HEK293 (cell line): ENCODE results near the gene GALNT9.
"Not testable (repeated sequence)": the region's sequence is repeated elsewhere in the genome, so short reads cannot be mapped to it uniquely, and the experiment has no call there.

Experiments
- CTCF ChIA-PET: fragments of 350-600 bp; formaldehyde crosslinking; extraction: SDS; loops from one replicate; lab custom pipeline; 2021; ENCODE audit warnings: antibody characterized with exemption; lab: Yijun Ruan, JAX
- POLR2A ChIA-PET: fragments of 300-600 bp; formaldehyde crosslinking; extraction: SDS; loops from one replicate; lab custom pipeline; 2020; ENCODE audit warnings: antibody characterized with exemption, inconsistent platforms; lab: Yijun Ruan, JAX
- H3K27ac ChIP-seq: fragments of 200-500 bp; sonication (Bioruptor generic); 2 replicates; pipeline ENCODE4 v1.5.1; 2014; ENCODE audit warnings: low read depth, low read length, control low read depth, inconsistent platforms; ENCODE audit errors: extremely low read depth
- H3K36me3 ChIP-seq, 2 experiments: fragments of 200-500 bp in 1 of 2; sonication (Bioruptor generic) in 1 of 2; 1 replicate in 1 of 2; 2 replicates in 1 of 2; pipeline ENCODE4 v1.5.1; 2014 to 2017; ENCODE audit warnings: inconsistent platforms in 2 of 2, low read length in 2 of 2; ENCODE audit not compliant: control insufficient read depth in 2 of 2, insufficient read depth in 1 of 2
- H3K4me1 ChIP-seq: fragments of 200-500 bp; sonication (Bioruptor generic); 2 replicates; pipeline ENCODE4 v1.5.1; 2014; ENCODE audit warnings: mild to moderate bottlenecking, low read length, inconsistent platforms; ENCODE audit not compliant: control insufficient read depth, insufficient read depth
- H3K4me3 ChIP-seq: 2 replicates; pipeline ENCODE4 v1.5.1; 2011; ENCODE audit warnings: low read depth, mild to moderate bottlenecking, control low read depth, low read length, moderate library complexity
- H3K9me3 ChIP-seq: fragments of 200-500 bp; sonication (Bioruptor generic); 2 replicates; pipeline ENCODE4 v1.5.1; 2014; ENCODE audit warnings: low read depth, low read length, inconsistent platforms; ENCODE audit not compliant: control insufficient read depth, insufficient read depth
- EGR2 ChIP-seq: fragments of 450-650 bp; formaldehyde crosslinking; IDR thresholded peaks from 2 replicates; pipeline ENCODE4 v1.5.1; 2016; ENCODE audit warnings: low read depth, missing biosample characterization, missing genetic modification characterization
- FEZF1 ChIP-seq: fragments of 450-650 bp; formaldehyde crosslinking; IDR thresholded peaks from 2 replicates; pipeline ENCODE4 v1.5.1; 2016; ENCODE audit warnings: missing biosample characterization, missing genetic modification characterization
- GLIS2 ChIP-seq: fragments of 450-650 bp; formaldehyde crosslinking; IDR thresholded peaks from 2 replicates; pipeline ENCODE4 v1.5.1; 2016; ENCODE audit warnings: missing biosample characterization, missing genetic modification characterization
- IKZF3 ChIP-seq: fragments of 450-650 bp; IDR thresholded peaks from 2 replicates; pipeline ENCODE4 v1.5.0; 2018; ENCODE audit warnings: missing biosample characterization, mild to moderate bottlenecking, missing genetic modification characterization, moderate library complexity
- KLF8 ChIP-seq: fragments of 450-650 bp; formaldehyde crosslinking; IDR thresholded peaks from 2 replicates; pipeline ENCODE4 v1.5.1; 2016; ENCODE audit warnings: missing biosample characterization, missing genetic modification characterization
- SP7 ChIP-seq: fragments of 450-650 bp; formaldehyde crosslinking; IDR thresholded peaks from 2 replicates; pipeline ENCODE4 v1.5.1; 2016; ENCODE audit warnings: missing biosample characterization, missing genetic modification characterization
- ZBTB44 ChIP-seq: fragments of 450-650 bp; IDR thresholded peaks from 2 replicates; pipeline ENCODE4 v1.5.1; 2018; ENCODE audit warnings: missing biosample characterization, mild to moderate bottlenecking, missing genetic modification characterization
- ZFP69B ChIP-seq: fragments of 450-650 bp; formaldehyde crosslinking; IDR thresholded peaks from 2 replicates; pipeline ENCODE4 v1.5.1; 2016; ENCODE audit warnings: missing biosample characterization, missing genetic modification characterization
- ZNF23 ChIP-seq: fragments of 450-650 bp; formaldehyde crosslinking; IDR thresholded peaks from 2 replicates; pipeline ENCODE4 v1.5.1; 2016; ENCODE audit warnings: missing biosample characterization, missing genetic modification characterization, borderline replicate concordance
- ZNF341 ChIP-seq: fragments of 450-650 bp; formaldehyde crosslinking; IDR thresholded peaks from 2 replicates; pipeline ENCODE4; 2016; ENCODE audit warnings: low read depth, missing biosample characterization, missing genetic modification characterization
- ZNF530 ChIP-seq: fragments of 450-650 bp; formaldehyde crosslinking; IDR thresholded peaks from 2 replicates; pipeline ENCODE4 v1.5.1; 2016; ENCODE audit warnings: low read depth, missing biosample characterization, missing genetic modification characterization
- ZNF544 ChIP-seq: fragments of 450-650 bp; formaldehyde crosslinking; IDR thresholded peaks from 2 replicates; pipeline ENCODE4 v1.5.0; 2017; ENCODE audit warnings: missing biosample characterization, missing genetic modification characterization
- ZNF548 ChIP-seq: fragments of 450-650 bp; formaldehyde crosslinking; IDR thresholded peaks from 2 replicates; pipeline ENCODE4 v1.5.1; 2016; ENCODE audit warnings: missing biosample characterization, missing genetic modification characterization
- ZNF621 ChIP-seq: fragments of 450-650 bp; formaldehyde crosslinking; IDR thresholded peaks from 2 replicates; pipeline ENCODE4 v1.5.1; 2017; ENCODE audit warnings: missing biosample characterization, missing genetic modification characterization
- ZNF645 ChIP-seq: fragments of 450-650 bp; formaldehyde crosslinking; IDR thresholded peaks from 2 replicates; pipeline ENCODE4; 2016; ENCODE audit warnings: missing biosample characterization, missing genetic modification characterization
- ZNF791 ChIP-seq: fragments of 450-650 bp; formaldehyde crosslinking; IDR thresholded peaks from 2 replicates; pipeline ENCODE4 v1.5.1; 2016; ENCODE audit warnings: missing biosample characterization, missing genetic modification characterization
- ZNF837 ChIP-seq: fragments of 450-650 bp; formaldehyde crosslinking; IDR thresholded peaks from 2 replicates; pipeline ENCODE4 v1.5.1; 2016; ENCODE audit warnings: missing biosample characterization, missing genetic modification characterization

GALNT9 gene

GRCh38 chr12:132152411-132152821 lies 177.0 kb downstream of the GALNT9 start (continued):
- TF ChIP-seq ZNF645 (tag by site-specific recombination) (no peak), ZNF791 (no peak)
- TF ChIP-seq, all 188 proteins: peak for 1

GRCh38 chr12:132151766-132152410 lies 177.5 kb downstream of the GALNT9 start:
- ChIA-PET POLR2A (interaction anchor here (0.5 to 0.7 kb wide), 2 partner anchors 144 to 289 kb away, joined by 3 to 4 read pairs; no protein-coding TSS in a partner anchor), CTCF (interaction anchor here (1.1 kb wide), 2 partner anchors 262 to 265 kb away, joined by 3 read pairs; no protein-coding TSS in a partner anchor)
- TF ChIP-seq GLIS2 (tag by site-specific recombination) (peak; percentile 35), ZNF23 (tag by site-specific recombination) (no peak), ZNF530 (tag by site-specific recombination) (no peak)

GRCh38 chr12:132151145-132151765 lies 178.1 kb downstream of the GALNT9 start:
- H3K4me3 ChIP-seq = no peak overlapping the region
- peaks cover 6 to 43% of the 10 kb centered on the region in 2 experiments; a peak in 2 of 3 replicates for H3K36me3 ChIP-seq
- no peak for TF ChIP-seq IKZF3 (tag by site-specific recombination)
- no peak for TF ChIP-seq ZNF341 (tag by site-specific recombination)
- no peak for TF ChIP-seq KLF8
- no peak for TF ChIP-seq FEZF1 (tag by site-specific recombination)
- TF ChIP-seq ZNF548 = no peak
- TF ChIP-seq SP7 (tag by site-specific recombination) = no peak
- TF ChIP-seq, all 188 proteins: peak for 0
- no peaks in the 10 kb centered on the region for H3K9me3 ChIP-seq
- H3K4me1 ChIP-seq = no peaks in the 10 kb centered on the region
- CTCF ChIA-PET = interaction anchor here (0.7 to 1.1 kb wide), 3 partner anchors 9 to 265 kb away, joined by 3 read pairs; no protein-coding TSS in a partner anchor
- H3K27ac ChIP-seq = no peak overlapping the region
- POLR2A ChIA-PET = interaction anchor here (0.5 kb wide), 1 partner anchor 290 kb away, joined by 3 read pairs; no protein-coding TSS in a partner anchor

More at GRCh38 chr12:132151766-132152410, 177.5 kb downstream of the GALNT9 start:
- Histone ChIP-seq H3K4me1 (no peaks in the 10 kb centered on the region), H3K36me3 (peaks cover 10 to 43% of the 10 kb centered on the region in 2 experiments; a peak in 2 of 3 replicates), H3K27ac (no peak overlapping the region), H3K4me3 (no peak overlapping the region), H3K9me3 (no peaks in the 10 kb centered on the region)

- CTCF ChIA-PET = interaction anchor here (0.7 kb wide), 1 partner anchor 9 kb away, joined by 3 read pairs; no protein-coding TSS in a partner anchor
- H3K27ac ChIP-seq = no peak overlapping the region
- no peak for TF ChIP-seq ZNF544
- no peak for TF ChIP-seq ZNF621 (tag by site-specific recombination)
- TF ChIP-seq EGR2 (tag by site-specific recombination) = 0 out of 2 replicates have a peak, but pooled peaks have one; percentile 9
- no peak for TF ChIP-seq ZBTB44
- no peak for TF ChIP-seq ZFP69B
- TF ChIP-seq GLIS2 (tag by site-specific recombination) = 0 out of 2 replicates have a peak, but pooled peaks have one; percentile 11
- no peak for TF ChIP-seq ZNF837 (tag by site-specific recombination)
- TF ChIP-seq, all 188 proteins: peak for 2
- Histone ChIP-seq H3K36me3 (peaks cover 1 to 42% of the 10 kb centered on the region in 2 experiments; a peak in 2 of 3 replicates), H3K9me3 (no peaks in the 10 kb centered on the region), H3K4me3 (no peak overlapping the region), H3K4me1 (no peaks in the 10 kb centered on the region)
- POLR2A ChIA-PET = no interaction called here
Measured at GRCh38 chr12:132150780-132151144, 178.6 kb downstream of the GALNT9 start.

GRCh38 chr12:132149526-132149925 lies 179.9 kb downstream of the GALNT9 start:
- POLR2A ChIA-PET, H3K27ac ChIP-seq: not testable (repeated sequence)

More at GRCh38 chr12:132149526-132149925, 179.9 kb downstream of the GALNT9 start:
- H3K36me3 ChIP-seq = peaks cover 0 to 42% of the 10 kb centered on the region in 2 experiments; a peak in 1 of 3 replicates
- CTCF ChIA-PET, H3K4me3 ChIP-seq, H3K9me3 ChIP-seq, H3K4me1 ChIP-seq: not testable (repeated sequence)
